Hepatocyte (in vitro differentiated cells): ENCODE data around the gene GLRX.

Experiments used
- EZH2phosphoT487 ChIP-seq: fragments of 200-600 bp; sonication (generic); IDR thresholded peaks from one replicate; pipeline ENCODE4 v1.6.1; 2018; ENCODE audit warnings: antibody characterized with exemption, mild to moderate bottlenecking, low read depth, moderate library complexity; ENCODE audit not compliant: unreplicated experiment, severe bottlenecking
- TF ChIP-seq, protein P1 (sequence below): fragments of 200-600 bp; sonication (generic); IDR thresholded peaks from 2 replicates; pipeline ENCODE4 v1.5.1; 2016; ENCODE audit warnings: antibody characterized with exemption, mild to moderate bottlenecking; ENCODE audit not compliant: poor library complexity

DNA sequence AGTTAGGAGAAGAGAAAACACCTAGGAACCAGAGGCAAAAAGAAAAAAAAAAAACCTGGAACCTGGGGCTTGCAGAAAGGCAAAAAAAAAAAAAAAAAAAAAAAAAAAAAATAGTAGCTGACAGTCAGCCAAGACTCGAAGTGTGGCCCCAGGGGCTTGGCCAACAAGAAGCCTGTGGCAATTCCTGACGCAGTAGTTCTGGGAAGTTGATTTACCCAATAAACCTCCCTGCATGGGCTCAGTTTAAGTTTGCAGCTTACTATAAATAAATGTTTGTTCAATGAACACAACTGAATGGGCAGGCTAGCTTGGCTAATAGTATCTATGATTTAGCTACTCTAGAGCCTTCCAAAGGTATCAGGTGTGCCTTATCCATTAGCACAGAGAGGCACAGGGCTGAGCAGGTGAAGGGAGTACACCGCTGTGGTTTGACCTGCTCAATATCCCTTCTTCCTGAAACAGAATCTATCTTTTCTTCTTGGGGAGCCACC lies 21.3 kb upstream of the GLRX start:
- TF ChIP-seq, protein P1, sequence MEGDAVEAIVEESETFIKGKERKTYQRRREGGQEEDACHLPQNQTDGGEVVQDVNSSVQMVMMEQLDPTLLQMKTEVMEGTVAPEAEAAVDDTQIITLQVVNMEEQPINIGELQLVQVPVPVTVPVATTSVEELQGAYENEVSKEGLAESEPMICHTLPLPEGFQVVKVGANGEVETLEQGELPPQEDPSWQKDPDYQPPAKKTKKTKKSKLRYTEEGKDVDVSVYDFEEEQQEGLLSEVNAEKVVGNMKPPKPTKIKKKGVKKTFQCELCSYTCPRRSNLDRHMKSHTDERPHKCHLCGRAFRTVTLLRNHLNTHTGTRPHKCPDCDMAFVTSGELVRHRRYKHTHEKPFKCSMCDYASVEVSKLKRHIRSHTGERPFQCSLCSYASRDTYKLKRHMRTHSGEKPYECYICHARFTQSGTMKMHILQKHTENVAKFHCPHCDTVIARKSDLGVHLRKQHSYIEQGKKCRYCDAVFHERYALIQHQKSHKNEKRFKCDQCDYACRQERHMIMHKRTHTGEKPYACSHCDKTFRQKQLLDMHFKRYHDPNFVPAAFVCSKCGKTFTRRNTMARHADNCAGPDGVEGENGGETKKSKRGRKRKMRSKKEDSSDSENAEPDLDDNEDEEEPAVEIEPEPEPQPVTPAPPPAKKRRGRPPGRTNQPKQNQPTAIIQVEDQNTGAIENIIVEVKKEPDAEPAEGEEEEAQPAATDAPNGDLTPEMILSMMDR, result no peak
- no peak for TF ChIP-seq EZH2phosphoT487
